Measurements from ENCODE around the gene ZNF746. TPM values are rescaled to one million over a fixed set of nuclear protein-coding genes. Genes with fewer than 3 reads are reported as not detected.
A peak's percentile ranks its signal among the peaks of the same experiment; 100 is the strongest.

Gene ZNF746
- total RNA-seq, 2 donors from 2014 or later = 28.1 to 29.2 TPM

DNA sequence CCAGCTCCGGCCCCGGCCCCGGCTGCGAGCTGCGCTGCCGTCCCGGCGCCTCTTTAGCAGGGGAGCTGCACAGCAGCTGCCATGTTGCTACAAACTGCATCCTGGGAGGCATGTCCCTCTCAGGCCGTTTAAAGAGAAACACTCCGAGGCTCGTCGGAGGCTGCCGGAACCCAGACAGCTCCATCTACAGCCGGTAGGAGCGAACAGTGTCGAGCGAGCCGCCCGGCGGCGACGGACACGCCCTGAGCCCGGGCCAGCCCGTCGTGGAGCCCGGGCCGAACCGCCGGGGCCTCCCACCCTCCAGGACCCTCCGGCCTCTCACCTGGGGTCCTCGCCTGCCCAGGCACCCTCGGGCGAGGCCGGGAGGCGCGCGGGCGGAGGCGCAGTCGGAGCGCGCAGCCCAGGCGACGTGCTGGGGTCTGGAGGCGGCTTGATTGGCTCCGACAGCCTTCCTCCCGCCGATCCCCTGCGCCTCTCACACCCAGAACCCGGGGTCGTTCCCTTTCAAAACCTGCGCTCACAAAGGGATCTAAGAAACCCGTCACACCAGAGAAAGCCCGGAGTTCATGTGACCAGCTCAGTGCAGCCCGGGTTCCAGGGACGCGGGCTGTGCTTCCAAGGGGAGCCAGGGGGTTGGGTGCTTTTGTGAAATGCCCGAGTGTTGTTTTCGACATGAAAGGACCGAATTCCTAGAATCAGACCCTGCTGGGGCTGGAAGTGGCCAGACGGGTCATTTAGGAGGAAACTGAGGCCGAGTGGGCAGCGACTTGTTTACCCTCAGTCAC, 36.9 kb downstream of the ZNF746 start, which contains the start of gene ZNF777:
Gene ZNF777 (minus strand): TSS at position 570 of the 785 bp plus-strand sequence. CDS start 5,040 bp downstream, outside the sequence.
- peak within 1 kb of the TSS; percentile 86 for H3K4me3 Mint-ChIP-seq
- H3K27me3 Mint-ChIP-seq = peaks cover 14% of the 10 kb centered on the region
- H3K9me3 ChIP-seq (ENCODE audit: control insufficient read depth, low read length, poor library complexity, severe bottlenecking) = peaks cover 3% of the 10 kb centered on the region
- peak; percentile 99 for ATAC-seq
- no peak within 1 kb of the TSS for H3K27ac Mint-ChIP-seq
- DNase-seq = peak; percentile 63 to 72 (median 66)
- H3K36me3 Mint-ChIP-seq (ENCODE audit: low read depth) = no peaks in the 10 kb centered on the region
- peaks cover 21% of the 10 kb centered on the region for H3K4me1 Mint-ChIP-seq

DNA sequence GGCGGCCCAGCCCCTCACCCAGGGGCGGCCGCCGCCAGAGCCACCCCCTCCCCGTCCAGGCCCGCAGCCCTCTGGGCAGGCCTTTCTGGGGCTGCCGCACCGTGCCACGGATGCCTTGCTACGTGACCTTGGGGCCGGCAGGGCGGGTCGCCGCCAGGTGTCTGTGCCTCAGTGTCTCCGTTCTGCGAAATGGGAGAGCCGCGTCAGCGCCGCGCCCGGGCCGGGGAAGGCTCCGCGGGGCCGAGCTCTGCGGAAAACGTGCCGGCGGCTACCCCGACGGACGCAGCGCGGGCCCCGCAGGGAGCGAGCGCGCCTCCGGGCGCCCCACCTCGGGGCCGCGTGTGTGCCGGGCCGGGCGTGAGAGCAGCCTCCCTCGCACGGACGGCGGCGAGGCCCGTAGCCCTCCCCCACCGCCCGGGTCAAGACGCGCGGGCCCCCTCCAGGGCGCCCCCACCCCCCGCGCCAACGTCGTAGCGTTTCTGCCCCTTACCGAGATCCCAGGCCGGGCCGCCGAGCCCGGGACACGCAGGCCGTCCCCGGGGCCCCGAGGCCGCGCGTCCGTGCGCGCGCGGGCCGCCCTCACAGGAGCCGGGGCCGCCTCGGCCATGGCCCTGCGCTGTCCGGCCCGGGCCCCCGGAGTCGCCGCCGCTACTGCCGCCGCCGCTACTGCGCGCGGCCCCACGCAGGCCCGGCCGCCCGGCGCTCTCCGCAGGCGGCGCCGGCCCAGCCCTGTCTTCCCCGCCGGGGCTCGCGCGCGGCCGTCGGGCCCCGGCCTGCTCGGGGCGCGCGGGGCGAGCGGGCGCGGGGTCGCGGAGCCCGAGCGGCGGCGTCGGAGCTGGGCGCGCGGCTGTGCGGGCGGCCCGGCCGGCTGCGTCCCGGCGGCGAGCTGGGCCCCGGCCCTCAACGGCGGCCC, 37.8 kb downstream of the ZNF746 start:
- H3K27me3 Mint-ChIP-seq = peaks cover 6% of the 10 kb centered on the region
- no peak overlapping the region for H3K27ac Mint-ChIP-seq
- H3K36me3 Mint-ChIP-seq (ENCODE audit: low read depth) = peaks cover 4% of the 10 kb centered on the region
- no peaks in the 10 kb centered on the region for H3K9me3 ChIP-seq (ENCODE audit: control insufficient read depth, low read length, poor library complexity, severe bottlenecking)
- peaks cover 24% of the 10 kb centered on the region for H3K4me1 Mint-ChIP-seq
- H3K4me3 Mint-ChIP-seq = peak overlapping the region; percentile 86
- DNase-seq (no peak), ATAC-seq (peak; percentile 39)

GRCh38 chr7:149459201-149459539, 38.4 kb downstream of the ZNF746 start:
- H3K27ac Mint-ChIP-seq = no peak overlapping the region
- peak overlapping the region; percentile 76 for H3K4me3 Mint-ChIP-seq
- no peak for ATAC-seq
- peaks cover 5% of the 10 kb centered on the region for H3K36me3 Mint-ChIP-seq (ENCODE audit: low read depth)
- H3K4me1 Mint-ChIP-seq = peaks cover 25% of the 10 kb centered on the region
- no peaks in the 10 kb centered on the region for H3K9me3 ChIP-seq (ENCODE audit: control insufficient read depth, low read length, poor library complexity, severe bottlenecking)
- DNase-seq = no peak
- H3K27me3 Mint-ChIP-seq = no peaks in the 10 kb centered on the region

DNA sequence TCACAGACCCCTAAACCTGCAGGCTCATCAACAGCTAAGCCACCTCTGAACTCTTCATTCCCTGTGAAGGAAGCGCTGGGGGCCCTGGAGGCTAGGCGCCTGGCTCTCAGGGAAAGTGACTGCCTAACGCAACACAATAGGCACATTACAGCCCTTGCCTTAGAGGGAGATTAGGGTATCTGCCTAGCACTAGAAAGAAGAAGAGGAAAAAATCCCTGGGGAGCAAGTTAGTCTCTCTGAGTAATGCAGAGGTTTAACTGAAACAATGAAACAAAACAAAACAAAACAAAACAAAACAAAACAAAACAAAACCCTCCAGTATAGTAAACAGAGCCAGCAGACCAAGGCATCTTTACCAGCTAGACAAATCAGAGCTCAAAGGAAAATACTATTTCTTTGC, 39.4 kb downstream of the ZNF746 start:
- Mint-ChIP-seq H3K27me3 (no peaks in the 10 kb centered on the region), H3K27ac (no peak overlapping the region), H3K4me3 (peak overlapping the region; percentile 76), H3K36me3 (ENCODE audit: low read depth) (peaks cover 5% of the 10 kb centered on the region), H3K4me1 (peaks cover 25% of the 10 kb centered on the region)
- no peak for ATAC-seq
- H3K9me3 ChIP-seq (ENCODE audit: control insufficient read depth, low read length, poor library complexity, severe bottlenecking) = no peaks in the 10 kb centered on the region
- DNase-seq = no peak

DNA sequence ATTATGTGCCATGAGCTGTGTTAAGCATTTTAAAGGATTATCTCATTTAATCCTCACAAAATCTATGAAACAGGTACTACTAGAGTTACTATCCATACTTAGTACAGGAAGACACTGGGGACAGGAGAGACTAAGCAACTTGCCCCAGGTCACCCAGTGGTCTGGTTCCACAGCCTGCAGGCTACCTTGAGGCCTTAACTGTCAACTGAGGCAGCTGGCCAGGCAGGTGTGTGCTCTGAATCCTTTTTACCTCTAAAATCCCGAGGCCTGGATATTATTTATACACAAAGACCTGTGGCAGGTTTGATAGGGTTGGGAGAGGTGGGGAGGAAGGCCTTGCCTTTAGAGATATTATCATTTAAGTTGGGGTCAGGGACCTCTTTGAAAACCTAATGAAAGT, 39.8 kb downstream of the ZNF746 start:
- peaks cover 25% of the 10 kb centered on the region for H3K4me1 Mint-ChIP-seq
- H3K4me3 Mint-ChIP-seq = no peak overlapping the region
- DNase-seq = no peak
- H3K27me3 Mint-ChIP-seq = no peaks in the 10 kb centered on the region
- no peak overlapping the region for H3K27ac Mint-ChIP-seq
- peaks cover 5% of the 10 kb centered on the region for H3K36me3 Mint-ChIP-seq (ENCODE audit: low read depth)
- H3K9me3 ChIP-seq (ENCODE audit: control insufficient read depth, low read length, poor library complexity, severe bottlenecking) = no peaks in the 10 kb centered on the region
- no peak for ATAC-seq

- no peak for ATAC-seq
- H3K4me3 Mint-ChIP-seq = no peak overlapping the region
- H3K27ac Mint-ChIP-seq = peak overlapping the region; percentile 84
- no peaks in the 10 kb centered on the region for H3K9me3 ChIP-seq (ENCODE audit: control insufficient read depth, low read length, poor library complexity, severe bottlenecking)
- H3K36me3 Mint-ChIP-seq (ENCODE audit: low read depth) = peaks cover 5% of the 10 kb centered on the region
- peaks cover 25% of the 10 kb centered on the region for H3K4me1 Mint-ChIP-seq
- H3K27me3 Mint-ChIP-seq = no peaks in the 10 kb centered on the region
- DNase-seq = no peak
Measured at GRCh38 chr7:149456506-149457421, 40.8 kb downstream of the ZNF746 start.

- ATAC-seq = no peak
- Mint-ChIP-seq H3K27ac (peak overlapping the region; percentile 84), H3K36me3 (ENCODE audit: low read depth) (peaks cover 9% of the 10 kb centered on the region), H3K27me3 (no peaks in the 10 kb centered on the region), H3K4me3 (no peak overlapping the region), H3K4me1 (peaks cover 23% of the 10 kb centered on the region)
- H3K9me3 ChIP-seq (ENCODE audit: control insufficient read depth, low read length, poor library complexity, severe bottlenecking) = no peaks in the 10 kb centered on the region
- no peak for DNase-seq
Measured at GRCh38 chr7:149455175-149455950, 42.2 kb downstream of the ZNF746 start.

DNA sequence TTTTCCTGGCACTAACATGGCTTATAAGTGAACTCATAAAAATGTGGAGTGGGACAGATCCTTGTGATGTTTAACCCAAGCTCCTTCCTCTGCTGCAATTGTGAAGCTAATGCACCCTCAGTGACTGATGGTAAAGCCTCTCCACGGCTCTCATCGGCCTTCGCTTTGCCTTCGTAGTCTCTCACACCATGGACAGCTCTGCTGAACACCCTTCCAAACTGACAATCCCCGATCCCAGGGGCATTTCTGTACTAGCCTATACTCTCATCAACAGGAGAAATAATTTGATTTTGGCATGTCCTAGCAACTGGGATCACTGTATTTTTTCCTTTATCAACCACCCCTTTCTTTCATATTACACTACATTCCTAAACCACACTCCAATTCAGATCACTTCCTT, 42.9 kb downstream of the ZNF746 start:
- H3K4me3 Mint-ChIP-seq = no peak overlapping the region
- DNase-seq = no peak
- H3K36me3 Mint-ChIP-seq (ENCODE audit: low read depth) = peaks cover 9% of the 10 kb centered on the region
- peak overlapping the region; percentile 54 for H3K27ac Mint-ChIP-seq
- no peaks in the 10 kb centered on the region for H3K27me3 Mint-ChIP-seq
- no peaks in the 10 kb centered on the region for H3K9me3 ChIP-seq (ENCODE audit: control insufficient read depth, low read length, poor library complexity, severe bottlenecking)
- H3K4me1 Mint-ChIP-seq = peaks cover 23% of the 10 kb centered on the region
- ATAC-seq = no peak

DNA sequence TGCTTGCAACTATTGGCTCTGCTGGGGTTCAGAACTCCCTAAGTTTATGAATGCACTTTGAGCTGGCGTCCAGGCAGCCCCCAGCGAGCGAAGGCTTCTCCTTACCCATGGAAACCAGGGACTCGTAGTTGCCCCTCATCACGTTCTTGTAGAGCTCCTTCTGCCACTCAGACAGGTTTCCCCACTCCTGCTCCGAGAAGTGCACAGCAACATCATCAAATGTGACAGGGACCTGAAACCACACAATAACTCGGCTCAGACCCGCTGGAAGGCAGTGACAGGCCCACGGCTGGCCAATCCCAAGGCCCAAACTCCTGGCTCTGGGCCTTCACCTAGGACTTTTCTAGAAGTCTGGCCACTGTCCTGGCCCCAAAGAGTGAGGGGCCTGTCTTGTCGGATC, 43.6 kb downstream of the ZNF746 start:
- H3K9me3 ChIP-seq (ENCODE audit: control insufficient read depth, low read length, poor library complexity, severe bottlenecking) = no peaks in the 10 kb centered on the region
- DNase-seq (no peak), ATAC-seq (no peak)
- peaks cover 12% of the 10 kb centered on the region for H3K36me3 Mint-ChIP-seq (ENCODE audit: low read depth)
- peaks cover 22% of the 10 kb centered on the region for H3K4me1 Mint-ChIP-seq
- no peak overlapping the region for H3K27ac Mint-ChIP-seq
- no peaks in the 10 kb centered on the region for H3K27me3 Mint-ChIP-seq
- no peak overlapping the region for H3K4me3 Mint-ChIP-seq

- H3K27me3 Mint-ChIP-seq = no peaks in the 10 kb centered on the region
- H3K36me3 Mint-ChIP-seq (ENCODE audit: low read depth) = peaks cover 20% of the 10 kb centered on the region
- H3K9me3 ChIP-seq (ENCODE audit: control insufficient read depth, low read length, poor library complexity, severe bottlenecking) = no peaks in the 10 kb centered on the region
- H3K4me3 Mint-ChIP-seq = no peak overlapping the region
- peak overlapping the region; percentile 14 for H3K27ac Mint-ChIP-seq
- DNase-seq (no peak), ATAC-seq (no peak)
- peaks cover 13% of the 10 kb centered on the region for H3K4me1 Mint-ChIP-seq
Measured at GRCh38 chr7:149450821-149451220, 46.8 kb downstream of the ZNF746 start.

DNA sequence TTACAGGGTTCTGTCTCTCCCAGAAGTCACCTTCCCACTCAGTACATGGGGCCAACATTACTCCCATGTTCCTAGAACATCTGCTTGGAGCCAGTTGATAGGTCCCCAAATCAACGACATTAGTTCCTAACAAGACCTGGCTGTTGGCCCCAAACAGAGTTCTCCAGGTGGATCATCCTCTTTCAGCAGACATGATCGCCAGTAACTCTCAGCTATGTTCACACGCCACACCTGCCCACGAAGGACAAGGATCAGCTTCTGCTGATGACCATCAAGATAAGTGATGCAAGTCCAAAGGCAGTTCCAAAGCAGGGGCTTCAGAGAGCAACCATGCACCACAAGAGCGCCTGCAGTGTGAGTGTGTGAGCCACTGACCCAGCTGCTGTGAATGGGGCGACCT, 47.7 kb downstream of the ZNF746 start:
- no peak for DNase-seq
- H3K4me3 Mint-ChIP-seq = no peak overlapping the region
- no peak for ATAC-seq
- H3K9me3 ChIP-seq (ENCODE audit: control insufficient read depth, low read length, poor library complexity, severe bottlenecking) = no peaks in the 10 kb centered on the region
- peaks cover 20% of the 10 kb centered on the region for H3K36me3 Mint-ChIP-seq (ENCODE audit: low read depth)
- peaks cover 12% of the 10 kb centered on the region for H3K4me1 Mint-ChIP-seq
- H3K27ac Mint-ChIP-seq = no peak overlapping the region
- no peaks in the 10 kb centered on the region for H3K27me3 Mint-ChIP-seq

GRCh38 chr7:149448961-149449360, 48.6 kb downstream of the ZNF746 start:
- Mint-ChIP-seq H3K27ac (no peak overlapping the region), H3K27me3 (no peaks in the 10 kb centered on the region), H3K36me3 (ENCODE audit: low read depth) (peaks cover 19% of the 10 kb centered on the region), H3K4me1 (peaks cover 14% of the 10 kb centered on the region), H3K4me3 (no peak overlapping the region)
- H3K9me3 ChIP-seq (ENCODE audit: control insufficient read depth, low read length, poor library complexity, severe bottlenecking) = no peaks in the 10 kb centered on the region
- no peak for DNase-seq
- no peak for ATAC-seq

All from T-helper 17 cell (primary cell).